ENCODE data around the gene AGER. TPM values are rescaled to one million over a fixed set of nuclear protein-coding genes. Genes with fewer than 3 reads are reported as not detected.

The AGER gene
- total RNA-seq, 4 donors from 2014 or later = 1.1 to 9.0 (median 2.7) TPM

DNA sequence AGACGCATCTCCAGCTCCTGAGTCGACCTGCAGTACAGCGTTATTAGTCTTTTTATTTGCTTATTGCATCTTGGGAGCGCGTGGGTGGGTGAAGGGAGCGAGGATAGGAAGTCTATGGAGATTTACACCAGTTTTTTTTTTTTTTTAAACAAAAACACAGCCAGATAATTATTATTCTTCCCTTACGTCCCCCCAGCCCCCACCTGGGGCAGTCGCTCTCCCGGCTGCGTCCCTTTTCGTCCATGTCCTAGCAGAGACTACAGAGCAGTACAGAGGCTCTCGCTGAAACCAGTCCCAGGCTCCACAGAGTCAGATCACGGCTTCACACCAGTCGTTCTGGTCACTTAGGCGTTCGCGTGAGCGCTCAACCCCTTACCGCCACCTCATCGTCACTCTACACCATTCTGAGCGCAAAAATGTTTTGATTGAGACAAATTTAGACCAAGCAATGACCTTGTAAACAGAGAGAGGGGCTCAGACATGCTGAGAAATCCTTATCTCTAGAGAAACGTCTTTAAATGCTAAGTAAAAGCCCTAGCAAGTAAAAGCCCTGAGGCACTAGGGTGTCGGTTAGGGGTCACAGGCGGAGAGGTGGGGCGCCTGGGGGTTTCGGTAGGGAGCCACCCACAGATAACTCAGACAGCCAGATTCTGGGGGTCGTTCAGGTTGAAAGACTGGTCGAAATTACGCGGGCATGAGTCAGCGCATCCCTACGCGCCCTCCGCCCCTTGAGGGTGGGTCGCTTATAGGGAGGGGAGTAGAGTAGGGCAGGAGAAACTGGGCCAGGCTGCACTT, 31.1 kb downstream of the AGER start:
- in situ Hi-C loops (cut with MboI; ENCODE audit: low pct_ligation_motif_present in 1 of 4, low pct_unique_long_range_greater_than_20kb in 1 of 4, low sequenced_read_pairs in 3 of 4) = no loop called here
- peak overlapping the region; percentile 85 to 97 (median 90) for H3K27ac ChIP-seq
- peaks cover 10% of the 10 kb centered on the region for H3K27me3 ChIP-seq
- peaks cover 15 to 38% (median 36%) of the 10 kb centered on the region in 4 donors for H3K4me1 ChIP-seq
- intact Hi-C loops (cut with DNase I; ENCODE audit: low total_unique reads) = loop anchor here (1.0 to 5.0 kb wide), 3 partner anchors 23 to 501 kb away; partner anchors contain the start of genes BAG6, FKBPL and PBX2
- TF ChIP-seq POLR2A (IDR thresholded peaks at IDR 0.05) (no peak), EP300 (IDR thresholded peaks at IDR 0.05; ENCODE audit: low read depth) (no peak), POLR2AphosphoS5 (IDR thresholded peaks at IDR 0.05) (no peak)
- TF ChIP-seq, protein P1, sequence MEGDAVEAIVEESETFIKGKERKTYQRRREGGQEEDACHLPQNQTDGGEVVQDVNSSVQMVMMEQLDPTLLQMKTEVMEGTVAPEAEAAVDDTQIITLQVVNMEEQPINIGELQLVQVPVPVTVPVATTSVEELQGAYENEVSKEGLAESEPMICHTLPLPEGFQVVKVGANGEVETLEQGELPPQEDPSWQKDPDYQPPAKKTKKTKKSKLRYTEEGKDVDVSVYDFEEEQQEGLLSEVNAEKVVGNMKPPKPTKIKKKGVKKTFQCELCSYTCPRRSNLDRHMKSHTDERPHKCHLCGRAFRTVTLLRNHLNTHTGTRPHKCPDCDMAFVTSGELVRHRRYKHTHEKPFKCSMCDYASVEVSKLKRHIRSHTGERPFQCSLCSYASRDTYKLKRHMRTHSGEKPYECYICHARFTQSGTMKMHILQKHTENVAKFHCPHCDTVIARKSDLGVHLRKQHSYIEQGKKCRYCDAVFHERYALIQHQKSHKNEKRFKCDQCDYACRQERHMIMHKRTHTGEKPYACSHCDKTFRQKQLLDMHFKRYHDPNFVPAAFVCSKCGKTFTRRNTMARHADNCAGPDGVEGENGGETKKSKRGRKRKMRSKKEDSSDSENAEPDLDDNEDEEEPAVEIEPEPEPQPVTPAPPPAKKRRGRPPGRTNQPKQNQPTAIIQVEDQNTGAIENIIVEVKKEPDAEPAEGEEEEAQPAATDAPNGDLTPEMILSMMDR (IDR thresholded peaks at IDR 0.05) = no peak
- 31 to 63% methylated on average over 20 to 35 of the region's 35 CpGs for WGBS, 2 donors (ENCODE audit: low coverage in 1 of 2)
- no peaks in the 10 kb centered on the region for H3K9me3 ChIP-seq
- H3K36me3 ChIP-seq = no peaks in the 10 kb centered on the region
- no peak for DNase-seq
- H3K4me3 ChIP-seq = peak overlapping the region; percentile 48 to 85 (median 70)

DNA sequence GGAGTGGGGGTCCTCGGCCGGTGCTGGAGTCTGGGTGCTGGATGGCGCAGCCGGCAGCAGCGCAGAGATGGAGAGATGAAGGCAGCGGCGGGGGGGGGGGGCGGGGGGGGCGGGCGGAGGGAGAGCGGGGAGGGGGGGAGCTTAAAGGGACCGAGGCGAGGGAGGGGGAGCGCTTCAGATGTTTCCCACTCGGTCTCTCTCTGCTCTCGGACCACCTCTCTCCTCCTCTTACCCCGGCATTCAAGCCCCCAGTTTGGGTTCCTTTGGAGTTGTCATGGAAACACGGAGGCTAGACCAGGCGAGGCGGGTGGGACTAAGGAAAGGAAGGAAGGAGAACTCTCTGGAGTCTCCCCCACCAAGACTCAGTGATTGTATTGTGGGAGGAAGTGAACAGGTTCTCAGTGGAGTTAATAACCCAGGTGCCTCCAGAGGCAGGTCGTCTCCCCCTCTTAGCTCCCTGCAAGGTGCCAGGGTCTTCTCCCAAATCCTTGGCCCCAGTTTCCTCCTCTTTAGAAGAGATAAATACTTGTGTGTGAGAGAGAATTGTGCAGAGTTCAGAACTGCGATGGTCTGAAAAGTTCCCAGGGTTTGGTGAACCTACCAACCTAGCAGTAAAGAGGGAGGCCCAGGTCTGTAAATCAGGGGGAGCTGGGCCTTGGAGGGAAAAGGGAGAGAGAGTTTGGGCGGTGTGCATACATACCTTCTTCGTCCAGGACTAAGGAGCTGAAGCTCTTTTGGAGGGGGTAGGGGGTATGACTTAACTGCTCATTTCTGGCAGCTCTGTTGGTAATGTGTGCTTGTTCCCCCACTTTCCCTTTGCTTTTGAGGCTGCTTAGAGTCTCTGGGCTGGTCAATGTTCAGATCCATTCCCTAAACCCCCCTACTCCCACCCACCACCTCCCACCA, 31.9 kb downstream of the AGER start, which contains the start of gene PRRT1:
TSS of gene PRRT1 (minus strand) at position 77 of the 906 bp plus-strand sequence. CDS start 112 bp downstream, outside the sequence.
- Histone ChIP-seq H3K27me3 (peaks cover 13% of the 10 kb centered on the region), H3K4me1 (peaks cover 15 to 38% (median 36%) of the 10 kb centered on the region in 4 donors), H3K27ac (peak within 1 kb of the TSS; percentile 85 to 97 (median 90)), H3K36me3 (no peaks in the 10 kb centered on the region), H3K4me3 (peak within 1 kb of the TSS; percentile 22 to 71 (median 58)), H3K9me3 (no peaks in the 10 kb centered on the region)
- in situ Hi-C loops (cut with MboI; ENCODE audit: low pct_ligation_motif_present in 1 of 4, low pct_unique_long_range_greater_than_20kb in 1 of 4, low sequenced_read_pairs in 3 of 4) (no loop called here), intact Hi-C loops (cut with DNase I; ENCODE audit: low total_unique reads) (loop anchor here (2.0 to 5.0 kb wide), 2 partner anchors 39 to 500 kb away; partner anchors contain the start of genes BAG6 and PBX2)
- no peak for DNase-seq
- TF ChIP-seq EP300 (IDR thresholded peaks at IDR 0.05; ENCODE audit: low read depth) = no peak
- TF ChIP-seq, protein P1 (IDR thresholded peaks at IDR 0.05) = no peak
- no peak for TF ChIP-seq POLR2AphosphoS5 (IDR thresholded peaks at IDR 0.05)
- TF ChIP-seq POLR2A (IDR thresholded peaks at IDR 0.05) = no peak
- 30 to 44% methylated on average over 2 to 17 of the region's 24 CpGs for WGBS, 2 donors (ENCODE audit: low coverage in 1 of 2)

DNA sequence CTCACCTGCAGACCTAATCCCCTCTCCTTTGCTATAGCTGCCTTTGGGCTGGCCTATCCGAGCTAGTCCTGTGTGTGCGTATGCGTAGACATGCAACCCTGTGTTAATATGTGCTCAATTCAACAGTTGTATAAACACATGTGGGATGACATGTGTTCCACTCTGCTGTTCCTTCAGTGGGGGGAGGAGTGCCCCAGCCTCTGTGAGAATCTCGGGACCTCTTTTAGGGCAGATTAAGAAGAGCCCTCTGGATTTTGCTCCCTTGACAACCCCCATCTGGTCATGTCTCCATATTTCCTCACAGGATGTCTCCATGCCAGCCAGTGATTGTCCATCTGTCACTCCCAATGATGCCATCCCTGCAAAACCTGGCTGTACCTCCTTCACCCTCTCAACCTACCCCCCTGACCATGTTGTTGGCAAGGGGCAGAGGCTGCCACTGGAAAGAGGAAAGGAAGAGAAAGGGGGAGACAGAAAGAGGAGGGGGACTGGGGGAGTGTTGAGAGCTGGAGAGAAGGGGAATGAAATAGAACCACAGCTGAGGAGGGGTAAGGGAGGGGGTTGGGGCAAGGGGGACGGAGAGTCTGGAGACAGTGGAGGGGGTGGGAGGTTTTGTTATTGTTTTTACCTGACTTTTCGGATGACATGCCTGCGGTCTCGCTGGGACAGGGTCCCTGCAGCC, 32.7 kb downstream of the AGER start:
- H3K4me1 ChIP-seq = peaks cover 8 to 38% (median 36%) of the 10 kb centered on the region in 4 donors
- 55 to 80% methylated on average over 3 to 8 of the region's 8 CpGs for WGBS, 2 donors (ENCODE audit: low coverage in 1 of 2)

More for the DNA sequence above, 32.7 kb downstream of the AGER start:
- intact Hi-C loops (cut with DNase I; ENCODE audit: low total_unique reads) (loop anchor here (5.0 kb wide), 1 partner anchor 499 kb away; the partner anchor contains the start of gene BAG6), in situ Hi-C loops (cut with MboI; ENCODE audit: low pct_ligation_motif_present in 1 of 4, low pct_unique_long_range_greater_than_20kb in 1 of 4, low sequenced_read_pairs in 3 of 4) (no loop called here)
- no peaks in the 10 kb centered on the region for H3K9me3 ChIP-seq
- peak overlapping the region; percentile 85 to 97 (median 90) for H3K27ac ChIP-seq
- peaks cover 13% of the 10 kb centered on the region for H3K27me3 ChIP-seq
- no peak for DNase-seq
- no peaks in the 10 kb centered on the region for H3K36me3 ChIP-seq
- H3K4me3 ChIP-seq = peak overlapping the region; percentile 18 to 68 (median 30)
- TF ChIP-seq POLR2AphosphoS5 (IDR thresholded peaks at IDR 0.05) = no peak
- TF ChIP-seq POLR2A (IDR thresholded peaks at IDR 0.05) = no peak
- TF ChIP-seq, protein P1 (IDR thresholded peaks at IDR 0.05) = no peak
- TF ChIP-seq EP300 (IDR thresholded peaks at IDR 0.05; ENCODE audit: low read depth) = no peak
